ENCODE results near the gene SELPLG. TPM values are rescaled to one million over a fixed set of nuclear protein-coding genes. Genes with fewer than 3 reads are reported as not detected.
A peak's percentile ranks its signal among the peaks of the same experiment; 100 is the strongest.
"Not testable (repeated sequence)": the region's sequence is repeated elsewhere in the genome, so short reads cannot be mapped to it uniquely, and the experiment has no call there.

Gene SELPLG
- total and polyA plus RNA-seq, 2 donors (not counting 1 experiment from before 2014, with no cell fraction given), result 6.1 to 8.0 TPM

- ChIA-PET POLR2A (no interaction called here), CTCF (interaction anchor here (1.3 kb wide), 2 partner anchors 24 to 39 kb away, joined by 3 to 4 read pairs; partner anchors contain the start of gene SELPLG)
- Histone ChIP-seq H3K4me3 (ENCODE audit: control extremely low read depth in 1 of 5, extremely low read depth in 1 of 5, insufficient read depth in 1 of 5, low read depth in 2 of 5, low read length in 4 of 5) (no peak overlapping the region), H4K20me1 (ENCODE audit: control insufficient read depth, insufficient read depth, low read length, poor library complexity, severe bottlenecking) (peaks cover 5% of the 10 kb centered on the region), H3K4me1 (ENCODE audit: control insufficient read depth in 2 of 2, insufficient read depth in 2 of 2, low read length in 2 of 2) (peaks cover 14 to 15% of the 10 kb centered on the region in 2 donors), H3K36me3 (replicated peaks in 1 of 2; ENCODE audit: control extremely low read depth in 1 of 2, control insufficient read depth in 1 of 2, extremely low read depth in 1 of 2, insufficient read depth in 2 of 2, low read length in 1 of 2) (peaks cover 10 to 41% of the 10 kb centered on the region in 2 experiments), H3K27ac (ENCODE audit: low read length in 2 of 2) (no peak overlapping the region), H3K4me2 (replicated peaks; ENCODE audit: low read depth, low read length, poor library complexity, severe bottlenecking) (no peak overlapping the region), H3K27me3 (replicated peaks in 1 of 4; ENCODE audit: control extremely low read depth in 1 of 4, control insufficient read depth in 3 of 4, insufficient read depth in 4 of 4, low read length in 3 of 4) (no peaks in the 10 kb centered on the region), H2AFZ (ENCODE audit: insufficient read depth, low read depth, low read length, poor library complexity, severe bottlenecking) (no peak overlapping the region), H3K9me3 (ENCODE audit: control extremely low read depth in 1 of 3, control insufficient read depth in 2 of 3, insufficient read depth in 1 of 3, low read length in 2 of 3) (no peaks in the 10 kb centered on the region), H3K79me2 (ENCODE audit: control insufficient read depth, insufficient read depth, low read length) (peaks cover 14% of the 10 kb centered on the region), H3K9ac (ENCODE audit: low read length) (no peak overlapping the region)
- Mint-ChIP-seq H3K4me1 (peaks cover 23% of the 10 kb centered on the region), H3K9me3 (ENCODE audit: insufficient read depth) (no peaks in the 10 kb centered on the region), H3K4me3 (no peak overlapping the region), H3K27me3 (no peaks in the 10 kb centered on the region), H3K27ac (no peak overlapping the region)
- 97% methylated on average over 8 of the region's 10 CpGs for WGBS (ENCODE audit: insufficient coverage)
- ATAC-seq (ENCODE audit: low read depth), result no peak
- TF ChIP-seq CTCF (IDR thresholded peaks at IDR 0.05), result no peak
- TF ChIP-seq EZH2 (IDR thresholded peaks at IDR 0.05; ENCODE audit: borderline replicate concordance, insufficient read depth, low read depth, low read length, poor library complexity, severe bottlenecking), result no peak
- no peak for DNase-seq
- intact Hi-C loops (cut with micrococcal nuclease), result no loop called here
These were observed 23.5 kb upstream of the SELPLG start for GRCh38 chr12:108657130-108657745.

GRCh38 chr12:108656247-108656646 lies 22.6 kb upstream of the SELPLG start:
- 96% methylated on average over 6 of the region's 24 CpGs for WGBS (ENCODE audit: insufficient coverage)
- H4K20me1 ChIP-seq (ENCODE audit: control insufficient read depth, insufficient read depth, low read length, poor library complexity, severe bottlenecking); DNase-seq; H3K9me3 ChIP-seq (ENCODE audit: control extremely low read depth in 1 of 3, control insufficient read depth in 2 of 3, insufficient read depth in 1 of 3, low read length in 2 of 3); H3K4me3 Mint-ChIP-seq; H3K27me3 Mint-ChIP-seq; H2AFZ ChIP-seq (ENCODE audit: insufficient read depth, low read depth, low read length, poor library complexity, severe bottlenecking); H3K27ac ChIP-seq (ENCODE audit: low read length in 2 of 2); intact Hi-C loops (cut with micrococcal nuclease); H3K27me3 ChIP-seq (replicated peaks in 1 of 4; ENCODE audit: control extremely low read depth in 1 of 4, control insufficient read depth in 3 of 4, insufficient read depth in 4 of 4, low read length in 3 of 4); POLR2A ChIA-PET; H3K4me3 ChIP-seq (ENCODE audit: control extremely low read depth in 1 of 5, extremely low read depth in 1 of 5, insufficient read depth in 1 of 5, low read depth in 2 of 5, low read length in 4 of 5); ATAC-seq (ENCODE audit: low read depth); H3K79me2 ChIP-seq (ENCODE audit: control insufficient read depth, insufficient read depth, low read length); H3K4me2 ChIP-seq (replicated peaks; ENCODE audit: low read depth, low read length, poor library complexity, severe bottlenecking); H3K9ac ChIP-seq (ENCODE audit: low read length); H3K9me3 Mint-ChIP-seq (ENCODE audit: insufficient read depth): not testable (repeated sequence)
- CTCF ChIA-PET, result interaction anchor here (1.3 kb wide), 1 partner anchor 38 kb away, joined by 4 read pairs; no protein-coding TSS in a partner anchor
- Mint-ChIP-seq H3K27ac (peak overlapping the region; percentile 46), H3K4me1 (peaks cover 23% of the 10 kb centered on the region)
- Histone ChIP-seq H3K4me1 (ENCODE audit: control insufficient read depth in 2 of 2, insufficient read depth in 2 of 2, low read length in 2 of 2) (peaks cover 14 to 15% of the 10 kb centered on the region in 2 donors), H3K36me3 (replicated peaks in 1 of 2; ENCODE audit: control extremely low read depth in 1 of 2, control insufficient read depth in 1 of 2, extremely low read depth in 1 of 2, insufficient read depth in 2 of 2, low read length in 1 of 2) (peaks cover 12 to 45% of the 10 kb centered on the region in 2 experiments)

- H3K27me3 Mint-ChIP-seq, result not testable (repeated sequence)
- CTCF ChIA-PET, result interaction anchor here (1.6 kb wide), 1 partner anchor 9 kb away, joined by 8 read pairs; no protein-coding TSS in a partner anchor
These were observed 22.1 kb upstream of the SELPLG start for GRCh38 chr12:108655812-108656175.

More at GRCh38 chr12:108655812-108656175, 22.1 kb upstream of the SELPLG start:
- H3K9ac ChIP-seq (ENCODE audit: low read length); H4K20me1 ChIP-seq (ENCODE audit: control insufficient read depth, insufficient read depth, low read length, poor library complexity, severe bottlenecking); H3K27ac ChIP-seq (ENCODE audit: low read length in 2 of 2); ATAC-seq (ENCODE audit: low read depth); H3K4me2 ChIP-seq (replicated peaks; ENCODE audit: low read depth, low read length, poor library complexity, severe bottlenecking); DNase-seq; H3K79me2 ChIP-seq (ENCODE audit: control insufficient read depth, insufficient read depth, low read length); intact Hi-C loops (cut with micrococcal nuclease); H3K4me3 Mint-ChIP-seq; H3K27ac Mint-ChIP-seq; H3K9me3 ChIP-seq (ENCODE audit: control extremely low read depth in 1 of 3, control insufficient read depth in 2 of 3, insufficient read depth in 1 of 3, low read length in 2 of 3); H3K4me3 ChIP-seq (ENCODE audit: control extremely low read depth in 1 of 5, extremely low read depth in 1 of 5, insufficient read depth in 1 of 5, low read depth in 2 of 5, low read length in 4 of 5); H3K9me3 Mint-ChIP-seq (ENCODE audit: insufficient read depth); H2AFZ ChIP-seq (ENCODE audit: insufficient read depth, low read depth, low read length, poor library complexity, severe bottlenecking); H3K27me3 ChIP-seq (replicated peaks in 1 of 4; ENCODE audit: control extremely low read depth in 1 of 4, control insufficient read depth in 3 of 4, insufficient read depth in 4 of 4, low read length in 3 of 4): not testable (repeated sequence)
- 100% methylated on average over 8 of the region's 28 CpGs for WGBS (ENCODE audit: insufficient coverage)
- H3K4me1 Mint-ChIP-seq, result peaks cover 23% of the 10 kb centered on the region
- Histone ChIP-seq H3K36me3 (replicated peaks in 1 of 2; ENCODE audit: control extremely low read depth in 1 of 2, control insufficient read depth in 1 of 2, extremely low read depth in 1 of 2, insufficient read depth in 2 of 2, low read length in 1 of 2) (peaks cover 12 to 49% of the 10 kb centered on the region in 2 experiments), H3K4me1 (ENCODE audit: control insufficient read depth in 2 of 2, insufficient read depth in 2 of 2, low read length in 2 of 2) (peaks cover 14 to 15% of the 10 kb centered on the region in 2 donors)
- POLR2A ChIA-PET, result interaction anchor here (1.2 kb wide), 1 partner anchor 8 kb away, joined by 3 read pairs; no protein-coding TSS in a partner anchor
